Measurements from ENCODE around the gene BIRC7. TPM values are rescaled to one million over a fixed set of nuclear protein-coding genes. Genes with fewer than 3 reads are reported as not detected.

BIRC7 gene
- total RNA-seq, 1 experiment from 2014 or later, result not detected

DNA sequence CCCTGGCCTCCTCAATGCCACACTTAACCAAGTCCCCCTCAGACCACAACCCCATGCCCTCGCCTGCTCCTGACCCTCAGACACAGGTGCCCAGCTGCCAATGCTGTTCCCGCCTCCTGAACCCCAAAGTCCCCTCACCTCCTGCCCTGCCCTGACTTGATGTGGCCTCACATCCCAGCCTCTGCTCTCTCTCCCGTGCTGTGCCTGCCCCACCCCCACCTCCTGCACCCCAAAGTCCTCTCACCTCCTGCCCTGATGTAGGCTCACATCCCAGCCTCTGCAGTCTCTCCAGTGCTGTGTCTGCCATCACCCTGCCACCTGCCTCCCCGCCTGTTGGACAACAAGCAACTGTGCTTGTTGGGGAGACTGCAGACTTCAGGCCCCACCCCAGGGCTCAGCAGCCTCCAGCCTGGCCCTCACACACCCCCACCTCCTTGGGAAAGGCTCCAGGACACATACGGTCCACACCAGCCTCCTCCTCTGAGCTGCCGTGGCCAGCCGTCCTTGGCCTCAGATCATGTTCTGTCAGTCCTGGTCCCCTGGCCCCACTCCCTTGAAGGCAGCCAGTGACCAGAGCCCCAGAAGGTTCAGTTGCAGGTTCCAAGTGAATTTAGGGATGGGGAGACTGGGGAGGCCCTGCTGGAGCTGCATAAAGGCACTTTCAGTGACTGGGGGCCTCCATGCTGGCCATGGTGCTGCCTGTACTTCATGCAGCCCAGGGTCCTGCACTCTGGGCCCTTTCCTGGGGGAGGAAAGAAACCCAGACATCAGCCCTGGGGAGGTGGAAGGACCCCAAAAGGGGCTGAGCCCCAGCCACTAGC, 48.2 kb upstream of the BIRC7 start:
- Mint-ChIP-seq H3K4me3 (ENCODE audit: unreplicated experiment) (no peak overlapping the region), H3K27ac (ENCODE audit: low read depth, unreplicated experiment) (no peak overlapping the region), H3K36me3 (ENCODE audit: insufficient read depth, unreplicated experiment) (no peaks in the 10 kb centered on the region), H3K4me1 (ENCODE audit: insufficient read depth, unreplicated experiment) (peaks cover 19% of the 10 kb centered on the region), H3K27me3 (ENCODE audit: insufficient read depth, unreplicated experiment) (no peaks in the 10 kb centered on the region), H3K9me3 (ENCODE audit: unreplicated experiment) (no peaks in the 10 kb centered on the region)
- no peak for DNase-seq (ENCODE audit: unreplicated experiment)
- BruUV-seq (replicated peaks), result no TSS peak
- intact Hi-C loops (cut with micrococcal nuclease), result no loop called here
- POLR2A ChIA-PET, result interaction anchor here (0.6 kb wide), 1 partner anchor 1636 kb away, joined by 5 read pairs; no protein-coding TSS in a partner anchor
- TF ChIP-seq, protein P1, sequence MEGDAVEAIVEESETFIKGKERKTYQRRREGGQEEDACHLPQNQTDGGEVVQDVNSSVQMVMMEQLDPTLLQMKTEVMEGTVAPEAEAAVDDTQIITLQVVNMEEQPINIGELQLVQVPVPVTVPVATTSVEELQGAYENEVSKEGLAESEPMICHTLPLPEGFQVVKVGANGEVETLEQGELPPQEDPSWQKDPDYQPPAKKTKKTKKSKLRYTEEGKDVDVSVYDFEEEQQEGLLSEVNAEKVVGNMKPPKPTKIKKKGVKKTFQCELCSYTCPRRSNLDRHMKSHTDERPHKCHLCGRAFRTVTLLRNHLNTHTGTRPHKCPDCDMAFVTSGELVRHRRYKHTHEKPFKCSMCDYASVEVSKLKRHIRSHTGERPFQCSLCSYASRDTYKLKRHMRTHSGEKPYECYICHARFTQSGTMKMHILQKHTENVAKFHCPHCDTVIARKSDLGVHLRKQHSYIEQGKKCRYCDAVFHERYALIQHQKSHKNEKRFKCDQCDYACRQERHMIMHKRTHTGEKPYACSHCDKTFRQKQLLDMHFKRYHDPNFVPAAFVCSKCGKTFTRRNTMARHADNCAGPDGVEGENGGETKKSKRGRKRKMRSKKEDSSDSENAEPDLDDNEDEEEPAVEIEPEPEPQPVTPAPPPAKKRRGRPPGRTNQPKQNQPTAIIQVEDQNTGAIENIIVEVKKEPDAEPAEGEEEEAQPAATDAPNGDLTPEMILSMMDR (IDR thresholded peaks at IDR 0.05; ENCODE audit: unreplicated experiment), result no peak
- CTCF ChIA-PET, result interaction anchor here (0.6 to 2.1 kb wide), 4 partner anchors 11 to 36 kb away, joined by 3 to 8 read pairs (median 4); no protein-coding TSS in a partner anchor

DNA sequence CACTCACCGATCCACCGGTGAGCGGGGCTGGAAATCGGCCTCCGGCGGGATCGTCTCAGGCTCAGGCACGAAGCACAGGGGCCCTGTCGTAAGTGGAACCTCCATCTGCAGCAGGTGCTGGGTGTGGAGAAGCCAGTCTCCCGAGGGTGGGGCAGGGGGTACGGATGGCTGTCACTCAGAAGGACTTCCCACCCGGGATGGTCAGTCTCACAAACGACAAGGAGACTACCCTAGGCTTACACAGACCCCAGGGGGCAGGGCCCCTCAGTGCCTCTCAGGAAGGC, 47.6 kb upstream of the BIRC7 start:
- CTCF ChIA-PET, result interaction anchor here (2.1 kb wide), 1 partner anchor 35 kb away, joined by 8 read pairs; no protein-coding TSS in a partner anchor
- H3K27me3 Mint-ChIP-seq (ENCODE audit: insufficient read depth, unreplicated experiment), result no peaks in the 10 kb centered on the region
- TF ChIP-seq, protein P1 (IDR thresholded peaks at IDR 0.05; ENCODE audit: unreplicated experiment), result no peak
- intact Hi-C loops (cut with micrococcal nuclease), result no loop called here
- H3K36me3 Mint-ChIP-seq (ENCODE audit: insufficient read depth, unreplicated experiment), result no peaks in the 10 kb centered on the region
- POLR2A ChIA-PET, result interaction anchor here (0.6 kb wide), 1 partner anchor 1637 kb away, joined by 5 read pairs; no protein-coding TSS in a partner anchor
- H3K9me3 Mint-ChIP-seq (ENCODE audit: unreplicated experiment), result no peaks in the 10 kb centered on the region
- no peak overlapping the region for H3K4me3 Mint-ChIP-seq (ENCODE audit: unreplicated experiment)
- no peak overlapping the region for H3K27ac Mint-ChIP-seq (ENCODE audit: low read depth, unreplicated experiment)
- no peak for DNase-seq (ENCODE audit: unreplicated experiment)
- peaks cover 19% of the 10 kb centered on the region for H3K4me1 Mint-ChIP-seq (ENCODE audit: insufficient read depth, unreplicated experiment)
- BruUV-seq (replicated peaks), result no TSS peak

DNA sequence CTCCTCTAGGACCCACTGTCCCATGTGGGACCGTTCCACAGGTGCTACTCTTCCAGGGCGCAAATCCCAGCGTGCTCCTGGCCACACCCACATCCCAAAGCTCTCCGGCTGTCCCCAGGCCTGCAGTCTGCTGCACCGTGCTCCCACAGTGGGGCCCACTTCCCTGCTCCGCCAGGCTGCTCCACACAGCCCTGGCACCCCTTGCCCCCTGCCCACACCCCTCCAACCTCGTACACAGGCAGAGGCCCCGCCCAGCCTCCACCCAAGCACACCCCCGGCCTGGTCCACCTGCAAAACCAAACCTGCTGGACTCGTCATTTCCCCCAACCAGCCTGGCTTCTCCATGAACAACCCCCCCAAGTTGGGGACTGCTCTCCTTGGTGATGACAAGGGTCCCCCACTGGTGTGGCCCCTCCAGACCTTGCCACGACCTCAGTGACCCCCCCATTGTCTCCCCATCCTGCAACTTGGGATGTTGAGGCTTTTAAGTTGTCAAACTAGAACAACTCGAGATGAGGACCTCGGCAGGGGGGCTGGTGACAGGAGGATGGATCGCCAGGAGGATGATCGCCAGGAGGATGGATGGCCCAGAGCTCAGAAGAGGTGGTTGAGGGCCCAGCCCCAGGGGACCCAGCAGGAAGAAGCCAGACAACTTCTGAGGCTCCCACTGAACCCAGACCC, 46.9 kb upstream of the BIRC7 start:
- TF ChIP-seq, protein P1 (IDR thresholded peaks at IDR 0.05; ENCODE audit: unreplicated experiment), result no peak
- ChIA-PET POLR2A (interaction anchor here (1.0 kb wide), 1 partner anchor 22 kb away, joined by 4 read pairs; no protein-coding TSS in a partner anchor), CTCF (interaction anchor here (2.1 kb wide), 1 partner anchor 34 kb away, joined by 8 read pairs; no protein-coding TSS in a partner anchor)
- intact Hi-C loops (cut with micrococcal nuclease), result no loop called here
- Mint-ChIP-seq H3K9me3 (ENCODE audit: unreplicated experiment) (no peaks in the 10 kb centered on the region), H3K4me3 (ENCODE audit: unreplicated experiment) (no peak overlapping the region), H3K27me3 (ENCODE audit: insufficient read depth, unreplicated experiment) (no peaks in the 10 kb centered on the region), H3K36me3 (ENCODE audit: insufficient read depth, unreplicated experiment) (no peaks in the 10 kb centered on the region), H3K4me1 (ENCODE audit: insufficient read depth, unreplicated experiment) (peaks cover 19% of the 10 kb centered on the region), H3K27ac (ENCODE audit: low read depth, unreplicated experiment) (no peak overlapping the region)
- no peak for DNase-seq (ENCODE audit: unreplicated experiment)
- BruUV-seq (replicated peaks), result no TSS peak

DNA sequence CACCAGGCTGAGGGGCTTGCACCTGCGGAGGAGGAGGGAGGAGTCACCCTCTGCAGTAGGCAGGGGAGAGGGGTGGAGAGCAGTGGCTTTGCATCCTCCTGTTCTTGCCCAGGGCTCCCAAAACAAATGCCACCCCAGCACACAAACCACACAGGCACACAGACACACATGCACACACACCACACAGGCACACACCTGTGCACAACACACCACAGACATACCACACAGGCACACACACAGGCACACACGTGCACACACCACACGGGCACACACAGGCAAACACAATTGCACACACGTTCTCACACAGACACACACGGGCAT, 46.4 kb upstream of the BIRC7 start:
- no peak overlapping the region for H3K4me3 Mint-ChIP-seq (ENCODE audit: unreplicated experiment)
- H3K36me3 Mint-ChIP-seq (ENCODE audit: insufficient read depth, unreplicated experiment), result no peaks in the 10 kb centered on the region
- BruUV-seq (replicated peaks), result no TSS peak
- no peak overlapping the region for H3K27ac Mint-ChIP-seq (ENCODE audit: low read depth, unreplicated experiment)
- DNase-seq (ENCODE audit: unreplicated experiment), result no peak
- POLR2A ChIA-PET, result interaction anchor here (1.0 kb wide), 1 partner anchor 22 kb away, joined by 4 read pairs; no protein-coding TSS in a partner anchor
- H3K27me3 Mint-ChIP-seq (ENCODE audit: insufficient read depth, unreplicated experiment), result no peaks in the 10 kb centered on the region
- CTCF ChIA-PET, result interaction anchor here (0.8 to 2.4 kb wide), 3 partner anchors 34 to 101 kb away, joined by 3 to 16 read pairs (median 8); no protein-coding TSS in a partner anchor
- no peaks in the 10 kb centered on the region for H3K9me3 Mint-ChIP-seq (ENCODE audit: unreplicated experiment)
- intact Hi-C loops (cut with micrococcal nuclease), result no loop called here
- TF ChIP-seq, protein P1 (IDR thresholded peaks at IDR 0.05; ENCODE audit: unreplicated experiment), result no peak
- H3K4me1 Mint-ChIP-seq (ENCODE audit: insufficient read depth, unreplicated experiment), result peaks cover 19% of the 10 kb centered on the region
